Measurements from ENCODE around the gene WDR33. TPM values are rescaled to one million over a fixed set of nuclear protein-coding genes. Genes with fewer than 3 reads are reported as not detected.
"Not testable (repeated sequence)": the region's sequence is repeated elsewhere in the genome, so short reads cannot be mapped to it uniquely, and the experiment has no call there.

The WDR33 gene
- total RNA-seq, 1 donor from 2014 or later: 93.0 TPM

DNA sequence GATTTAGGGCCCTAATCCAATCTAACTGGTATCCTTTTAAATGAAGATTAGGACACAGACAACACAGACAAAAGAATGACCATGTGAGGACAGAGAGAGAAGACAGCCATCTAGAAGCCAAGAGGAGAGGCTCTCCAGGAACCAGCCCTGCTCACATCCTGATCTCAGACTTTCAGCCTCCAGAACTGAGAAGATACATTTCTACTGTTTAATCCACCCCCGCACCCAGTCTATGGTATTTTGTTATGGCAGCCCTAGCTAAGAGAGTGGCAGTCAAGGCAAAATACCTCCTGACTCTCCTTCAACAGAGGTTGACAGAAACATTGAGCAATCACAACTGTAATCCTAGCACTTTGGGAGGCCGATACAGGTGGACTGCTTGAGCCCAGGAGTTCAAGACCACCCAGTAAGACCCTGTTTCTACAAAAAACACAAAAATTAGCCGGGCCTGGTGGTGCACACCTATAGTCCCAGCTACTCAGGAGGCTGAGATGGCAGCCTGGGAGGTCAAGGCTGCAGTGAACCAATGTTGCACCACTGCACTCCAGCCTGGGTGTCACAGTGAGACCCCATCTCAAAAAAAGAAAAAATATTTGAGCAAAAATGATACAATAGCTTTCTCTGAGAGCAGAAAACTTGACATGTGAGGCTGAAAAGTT is 34.7 kb downstream of the WDR33 start:
- Mint-ChIP-seq H3K27ac (no peak overlapping the region), H3K4me1 (peaks cover 46% of the 10 kb centered on the region), H3K9me3 (no peaks in the 10 kb centered on the region), H3K36me3 (ENCODE audit: low read depth) (peaks cover 15% of the 10 kb centered on the region), H3K4me3 (no peak overlapping the region), H3K27me3 (no peaks in the 10 kb centered on the region)
- DNase-seq (no peak), ATAC-seq (ENCODE audit: low read depth) (no peak)
- intact Hi-C loops (cut with micrococcal nuclease): no loop called here
- ChIA-PET POLR2A (interaction anchor here (0.5 kb wide), 1 partner anchor 386 kb away, joined by 3 read pairs; no protein-coding TSS in a partner anchor), CTCF (no interaction called here)
- TF ChIP-seq, protein P1, sequence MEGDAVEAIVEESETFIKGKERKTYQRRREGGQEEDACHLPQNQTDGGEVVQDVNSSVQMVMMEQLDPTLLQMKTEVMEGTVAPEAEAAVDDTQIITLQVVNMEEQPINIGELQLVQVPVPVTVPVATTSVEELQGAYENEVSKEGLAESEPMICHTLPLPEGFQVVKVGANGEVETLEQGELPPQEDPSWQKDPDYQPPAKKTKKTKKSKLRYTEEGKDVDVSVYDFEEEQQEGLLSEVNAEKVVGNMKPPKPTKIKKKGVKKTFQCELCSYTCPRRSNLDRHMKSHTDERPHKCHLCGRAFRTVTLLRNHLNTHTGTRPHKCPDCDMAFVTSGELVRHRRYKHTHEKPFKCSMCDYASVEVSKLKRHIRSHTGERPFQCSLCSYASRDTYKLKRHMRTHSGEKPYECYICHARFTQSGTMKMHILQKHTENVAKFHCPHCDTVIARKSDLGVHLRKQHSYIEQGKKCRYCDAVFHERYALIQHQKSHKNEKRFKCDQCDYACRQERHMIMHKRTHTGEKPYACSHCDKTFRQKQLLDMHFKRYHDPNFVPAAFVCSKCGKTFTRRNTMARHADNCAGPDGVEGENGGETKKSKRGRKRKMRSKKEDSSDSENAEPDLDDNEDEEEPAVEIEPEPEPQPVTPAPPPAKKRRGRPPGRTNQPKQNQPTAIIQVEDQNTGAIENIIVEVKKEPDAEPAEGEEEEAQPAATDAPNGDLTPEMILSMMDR (IDR thresholded peaks at IDR 0.05): no peak

DNA sequence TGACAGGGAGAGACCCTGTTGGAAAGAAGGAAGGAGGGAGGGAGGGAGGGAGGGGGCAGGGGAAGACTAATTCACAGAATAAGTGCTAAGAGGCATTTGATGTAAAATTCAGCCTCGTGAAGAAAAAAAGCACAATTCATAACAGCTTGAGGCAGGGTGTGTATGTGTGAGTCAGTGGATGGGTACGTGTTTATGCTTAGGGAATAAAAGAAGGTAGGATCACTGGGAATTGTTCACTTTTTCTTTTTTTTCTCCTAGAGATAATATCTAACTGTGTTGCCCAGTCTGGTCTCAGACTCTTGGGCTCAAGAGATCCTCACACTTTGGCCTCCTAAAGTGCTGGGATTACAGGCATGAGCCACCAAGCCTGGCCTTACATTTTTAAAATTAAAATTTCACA is 39.2 kb downstream of the WDR33 start:
- intact Hi-C loops (cut with micrococcal nuclease): no loop called here
- Mint-ChIP-seq H3K4me3 (no peak overlapping the region), H3K4me1 (peaks cover 33% of the 10 kb centered on the region), H3K27me3 (no peaks in the 10 kb centered on the region), H3K36me3 (ENCODE audit: low read depth) (peaks cover 33% of the 10 kb centered on the region), H3K27ac (no peak overlapping the region), H3K9me3 (no peaks in the 10 kb centered on the region)
- POLR2A ChIA-PET: no interaction called here
- ATAC-seq (ENCODE audit: low read depth): no peak
- no peak for DNase-seq
- CTCF ChIA-PET: no interaction called here
- TF ChIP-seq, protein P1 (IDR thresholded peaks at IDR 0.05): no peak

DNA sequence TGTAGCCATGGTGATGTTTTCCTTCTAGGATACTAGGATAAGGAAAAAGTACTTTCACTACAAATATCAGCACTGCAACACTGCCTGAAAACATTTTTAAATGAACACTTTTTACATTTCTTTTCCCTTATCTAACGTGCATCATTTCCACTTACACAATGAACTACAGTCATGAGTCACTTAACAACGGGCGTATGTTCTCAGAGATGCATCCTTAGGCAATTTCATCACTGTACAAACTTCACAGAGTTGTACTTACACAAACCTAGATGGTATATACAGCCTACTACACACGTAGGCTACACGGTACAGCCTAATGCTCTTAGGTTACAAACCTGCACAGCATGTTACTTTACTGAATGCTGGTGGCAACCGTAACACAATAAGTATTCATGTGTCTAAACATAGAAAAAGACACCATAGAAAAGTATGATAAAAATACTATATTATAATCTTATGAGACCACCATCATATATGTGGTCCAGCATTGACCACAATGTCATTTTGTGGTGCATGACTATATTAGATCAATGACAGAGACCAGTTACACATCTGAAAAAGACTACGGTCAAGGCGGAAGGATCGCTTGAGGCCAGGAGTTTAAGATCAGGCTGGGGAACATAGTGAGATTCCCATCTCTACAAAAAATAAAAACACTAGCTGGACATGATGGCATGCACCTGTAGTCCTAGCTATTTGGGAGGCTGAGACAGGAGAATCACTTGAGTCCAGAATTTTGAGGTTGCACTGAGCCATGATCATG is 39.8 kb downstream of the WDR33 start:
- no peak overlapping the region for H3K4me3 Mint-ChIP-seq
- CTCF ChIA-PET: no interaction called here

DNA sequence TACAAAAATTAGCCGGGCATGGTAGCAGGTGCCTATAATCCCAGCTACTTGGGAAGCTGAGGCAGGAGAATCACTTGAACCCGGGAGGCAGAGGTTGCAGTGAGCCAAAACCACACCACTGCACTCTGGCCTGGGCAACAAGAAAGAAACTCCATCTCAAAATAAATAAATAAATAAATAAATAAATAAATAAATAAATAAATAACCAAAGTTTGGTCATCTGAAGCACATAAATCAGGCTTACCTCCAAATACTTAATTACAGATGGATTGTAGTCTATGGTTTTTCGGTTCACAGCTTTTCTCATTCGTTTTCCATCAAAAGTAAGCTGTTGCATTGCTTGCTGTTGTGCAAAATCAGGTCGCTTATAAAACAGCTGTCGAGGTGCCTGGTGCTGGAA is 40.4 kb downstream of the WDR33 start:
- CTCF ChIA-PET; intact Hi-C loops (cut with micrococcal nuclease); DNase-seq; POLR2A ChIA-PET; H3K4me3 Mint-ChIP-seq; H3K27me3 Mint-ChIP-seq; H3K27ac Mint-ChIP-seq; ATAC-seq (ENCODE audit: low read depth); H3K9me3 Mint-ChIP-seq: not testable (repeated sequence)
- Mint-ChIP-seq H3K36me3 (ENCODE audit: low read depth) (peaks cover 45% of the 10 kb centered on the region), H3K4me1 (peaks cover 21% of the 10 kb centered on the region)

More for the DNA sequence above, 39.8 kb downstream of the WDR33 start:
- Mint-ChIP-seq H3K4me1 (peaks cover 27% of the 10 kb centered on the region), H3K36me3 (ENCODE audit: low read depth) (peaks cover 39% of the 10 kb centered on the region), H3K27me3 (no peaks in the 10 kb centered on the region), H3K27ac (no peak overlapping the region), H3K9me3 (no peaks in the 10 kb centered on the region)
- intact Hi-C loops (cut with micrococcal nuclease): no loop called here
- ATAC-seq (ENCODE audit: low read depth): no peak
- DNase-seq: no peak
- TF ChIP-seq, protein P1 (IDR thresholded peaks at IDR 0.05): no peak
- POLR2A ChIA-PET: no interaction called here

DNA sequence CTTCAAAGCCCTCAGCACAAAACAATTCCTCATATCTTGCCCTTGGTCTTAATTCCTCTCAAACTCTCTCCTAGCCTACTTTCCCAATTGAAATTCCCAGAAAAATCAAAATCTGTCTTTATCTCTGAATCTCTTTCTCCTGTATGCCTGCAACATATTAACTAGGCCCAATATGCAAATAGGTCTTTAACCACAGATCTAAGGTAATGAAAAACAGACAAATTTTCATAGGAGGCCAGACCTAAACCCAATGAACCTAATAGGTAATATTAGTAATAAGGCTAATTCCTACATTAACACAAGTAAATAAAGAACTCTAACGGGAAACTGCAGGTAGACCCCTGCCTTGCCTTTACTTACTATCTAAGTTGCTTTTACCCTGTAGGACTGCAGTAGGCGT is 41.4 kb downstream of the WDR33 start:
- intact Hi-C loops (cut with micrococcal nuclease): loop anchor here (2.0 kb wide), 1 partner anchor 21 kb away; no protein-coding TSS in a partner anchor
- POLR2A ChIA-PET: no interaction called here
- peaks cover 17% of the 10 kb centered on the region for H3K4me1 Mint-ChIP-seq
- H3K9me3 Mint-ChIP-seq: no peaks in the 10 kb centered on the region
- no peaks in the 10 kb centered on the region for H3K27me3 Mint-ChIP-seq
- H3K36me3 Mint-ChIP-seq (ENCODE audit: low read depth): peaks cover 54% of the 10 kb centered on the region
- peak overlapping the region; percentile 51 for H3K27ac Mint-ChIP-seq
- CTCF ChIA-PET: no interaction called here
- TF ChIP-seq, protein P1 (IDR thresholded peaks at IDR 0.05): no peak
- no peak overlapping the region for H3K4me3 Mint-ChIP-seq
- ATAC-seq (ENCODE audit: low read depth) (no peak), DNase-seq (no peak)
